ENCODE results near the gene WBP1. TPM values are rescaled to one million over a fixed set of nuclear protein-coding genes. Genes with fewer than 3 reads are reported as not detected.
"Not testable (repeated sequence)": the region's sequence is repeated elsewhere in the genome, so short reads cannot be mapped to it uniquely, and the experiment has no call there.

WBP1 gene
- total RNA-seq, 1 donor from 2014 or later: 50.8 TPM

GRCh38 chr2:74426181-74426758, 32.0 kb upstream of the WBP1 start:
- no peak for DNase-seq (ENCODE audit: extremely low read depth, low read depth, low spot score)

GRCh38 chr2:74427551-74427950, 30.7 kb upstream of the WBP1 start:
- no peak for DNase-seq (ENCODE audit: extremely low read depth, low read depth, low spot score)

DNA sequence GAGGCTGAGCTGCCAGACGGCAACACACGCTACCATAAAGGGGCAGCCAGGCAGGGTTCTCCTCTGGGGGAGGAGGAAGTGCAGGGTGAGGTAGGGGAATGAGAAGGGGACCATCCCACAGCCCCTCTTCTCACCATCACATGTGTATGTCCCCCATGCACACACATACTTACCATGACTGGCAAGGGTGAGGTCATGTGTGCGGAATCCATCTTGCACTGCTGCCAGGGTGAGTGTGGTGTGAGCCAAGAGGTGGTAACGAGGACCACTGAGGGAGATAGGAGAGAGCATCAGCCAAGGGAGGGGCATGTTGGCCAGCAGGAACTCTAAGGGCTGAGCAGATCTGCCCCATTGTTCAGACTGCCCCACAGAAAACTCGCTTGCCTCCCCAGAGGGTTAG, 29.6 kb upstream of the WBP1 start:
- no peak for DNase-seq (ENCODE audit: extremely low read depth, low read depth, low spot score)

DNA sequence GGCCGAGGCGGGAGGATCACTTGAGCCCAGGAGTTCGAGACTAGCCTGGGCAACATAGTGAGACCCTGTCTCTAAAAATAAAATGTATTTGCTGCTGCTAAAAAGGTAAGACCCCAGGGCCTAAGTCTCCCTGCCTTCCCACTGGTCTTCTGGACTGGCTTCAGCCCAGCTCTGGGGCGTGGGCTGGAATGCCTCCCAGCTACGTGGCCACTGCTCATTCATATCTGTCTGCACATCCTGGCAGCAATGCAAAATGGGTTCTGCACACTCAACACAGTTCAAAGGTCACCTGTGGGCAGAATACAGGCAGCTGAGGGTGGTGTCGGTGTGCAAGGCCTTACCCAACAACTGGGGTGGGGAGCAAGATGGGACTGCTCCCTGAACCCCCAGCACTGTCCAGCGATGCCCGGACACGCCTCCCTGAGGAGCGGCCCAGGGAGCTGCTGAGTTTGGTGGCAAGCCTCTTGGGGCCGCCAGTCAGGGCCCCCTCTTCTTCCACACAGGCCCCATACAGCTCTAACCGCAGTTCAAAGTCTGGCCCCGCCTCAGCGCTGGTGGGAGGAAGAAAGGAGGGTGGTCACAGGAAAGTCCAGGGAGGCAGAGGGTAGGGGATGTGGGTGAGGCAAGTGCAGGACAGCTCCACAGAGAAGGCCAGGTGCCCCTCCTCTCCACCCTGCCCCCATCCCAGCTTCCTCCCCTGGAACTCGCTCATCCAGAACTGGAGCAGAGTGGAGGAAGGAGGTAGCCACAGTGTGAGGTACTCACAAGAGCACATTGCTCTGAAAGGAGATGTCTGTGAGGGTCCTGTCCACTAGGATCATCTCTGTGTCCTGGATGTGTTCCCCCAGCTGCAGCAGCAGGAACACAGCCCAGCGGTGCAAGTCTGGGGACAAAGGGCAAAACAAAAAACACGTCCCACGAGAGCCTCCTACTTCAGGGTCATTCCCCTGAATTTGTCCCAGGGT, 28.5 kb upstream of the WBP1 start:
- DNase-seq (ENCODE audit: extremely low read depth, low read depth, low spot score): no peak

DNA sequence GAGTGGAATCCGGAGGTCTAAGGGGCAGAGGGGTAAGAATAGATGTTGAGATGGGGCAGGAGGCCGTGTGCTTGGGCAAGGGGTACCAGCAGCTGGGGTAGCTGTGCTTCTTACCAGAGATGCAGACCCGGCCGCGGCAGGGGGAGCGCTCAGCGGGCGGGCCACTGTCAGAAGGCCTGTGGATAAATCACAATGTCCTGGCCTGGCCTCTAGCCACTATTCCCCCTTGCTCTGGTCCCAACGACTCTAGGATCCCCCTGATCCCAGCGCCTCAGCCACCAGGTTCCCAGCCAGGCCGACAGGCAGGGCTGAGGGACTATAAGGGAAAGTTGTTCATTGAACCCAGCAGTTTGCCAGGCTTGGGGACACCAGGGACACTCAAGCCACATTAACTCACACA, 27.7 kb upstream of the WBP1 start:
- DNase-seq (ENCODE audit: extremely low read depth, low read depth, low spot score): no peak

DNA sequence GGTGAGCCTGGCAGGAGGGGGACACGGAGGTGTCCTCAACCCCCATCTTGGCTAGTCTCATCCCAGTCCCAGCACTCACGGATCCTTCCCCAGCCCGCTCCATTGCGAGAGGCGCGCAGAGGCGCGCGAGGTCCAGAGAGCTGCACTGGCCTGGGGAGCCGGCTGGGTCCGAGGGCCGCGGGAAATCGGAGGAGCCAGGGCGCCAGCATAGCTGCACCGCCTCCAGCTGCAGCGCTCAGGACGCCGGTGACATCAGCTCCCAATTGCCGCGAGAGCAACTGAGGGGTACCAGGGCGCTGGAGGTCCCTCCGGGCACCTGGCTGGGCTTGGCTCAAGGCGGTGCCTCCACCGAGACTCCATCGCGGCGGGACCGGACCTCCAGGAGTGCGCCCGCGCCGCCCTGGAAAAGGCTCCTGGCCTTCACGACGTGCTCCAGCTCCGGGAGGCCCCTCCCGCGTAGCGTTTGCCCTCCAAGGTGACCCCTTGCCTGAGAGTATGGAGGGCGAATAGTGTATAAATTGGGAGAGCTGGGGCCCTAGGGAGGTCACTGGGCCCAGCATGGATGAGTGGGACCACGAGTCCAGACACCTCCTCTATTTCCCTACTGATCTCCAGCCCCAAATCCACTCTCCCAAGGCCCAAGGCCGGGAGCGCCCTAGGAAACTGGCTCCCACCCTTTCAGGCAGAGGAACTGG, 22.0 kb upstream of the WBP1 start:
- no peak for DNase-seq (ENCODE audit: extremely low read depth, low read depth, low spot score)

GRCh38 chr2:74436848-74437695, 21.2 kb upstream of the WBP1 start:
- no peak for DNase-seq (ENCODE audit: extremely low read depth, low read depth, low spot score)

DNA sequence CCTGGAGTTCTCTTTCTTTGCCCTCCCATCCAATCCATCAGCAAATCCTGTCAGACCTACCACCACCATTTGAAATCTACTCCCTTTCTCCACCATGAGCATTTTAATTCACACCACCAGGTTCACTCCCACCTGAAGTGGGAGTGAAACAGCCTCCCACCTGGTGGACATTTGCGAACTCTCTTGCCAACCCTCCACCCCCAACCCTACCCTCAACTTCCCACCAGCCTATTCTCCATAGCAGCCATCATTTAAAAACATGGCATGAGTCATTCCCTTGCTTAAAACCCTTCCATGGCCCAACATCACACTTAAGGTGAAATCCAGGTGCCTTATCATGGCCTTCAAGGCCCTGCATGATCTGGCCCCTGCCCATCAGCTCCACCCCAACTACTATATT, 20.0 kb upstream of the WBP1 start:
- DNase-seq (ENCODE audit: extremely low read depth, low read depth, low spot score): no peak

DNA sequence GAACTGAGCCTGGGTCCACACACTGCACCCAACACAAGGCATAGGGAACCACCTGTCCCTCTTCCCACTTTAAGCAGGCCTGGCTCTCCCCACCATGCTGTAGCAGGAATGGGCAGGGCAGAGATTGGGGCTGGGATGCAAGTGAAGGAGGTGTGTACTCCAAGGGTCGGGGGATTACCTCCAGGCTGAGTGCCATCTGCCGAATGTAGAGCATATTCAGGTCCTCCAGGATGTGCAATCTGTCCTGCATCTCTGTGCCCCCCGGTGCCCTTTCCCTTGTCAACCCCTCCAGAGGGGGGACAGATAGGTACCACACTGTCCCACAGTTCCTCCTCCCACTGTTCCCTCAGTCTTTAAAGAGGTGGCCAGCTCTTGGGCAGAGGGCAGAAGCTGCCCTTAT, 18.9 kb upstream of the WBP1 start:
- no peak for DNase-seq (ENCODE audit: extremely low read depth, low read depth, low spot score)

GRCh38 chr2:74439803-74440377, 18.3 kb upstream of the WBP1 start:
- DNase-seq (ENCODE audit: extremely low read depth, low read depth, low spot score): no peak

DNA sequence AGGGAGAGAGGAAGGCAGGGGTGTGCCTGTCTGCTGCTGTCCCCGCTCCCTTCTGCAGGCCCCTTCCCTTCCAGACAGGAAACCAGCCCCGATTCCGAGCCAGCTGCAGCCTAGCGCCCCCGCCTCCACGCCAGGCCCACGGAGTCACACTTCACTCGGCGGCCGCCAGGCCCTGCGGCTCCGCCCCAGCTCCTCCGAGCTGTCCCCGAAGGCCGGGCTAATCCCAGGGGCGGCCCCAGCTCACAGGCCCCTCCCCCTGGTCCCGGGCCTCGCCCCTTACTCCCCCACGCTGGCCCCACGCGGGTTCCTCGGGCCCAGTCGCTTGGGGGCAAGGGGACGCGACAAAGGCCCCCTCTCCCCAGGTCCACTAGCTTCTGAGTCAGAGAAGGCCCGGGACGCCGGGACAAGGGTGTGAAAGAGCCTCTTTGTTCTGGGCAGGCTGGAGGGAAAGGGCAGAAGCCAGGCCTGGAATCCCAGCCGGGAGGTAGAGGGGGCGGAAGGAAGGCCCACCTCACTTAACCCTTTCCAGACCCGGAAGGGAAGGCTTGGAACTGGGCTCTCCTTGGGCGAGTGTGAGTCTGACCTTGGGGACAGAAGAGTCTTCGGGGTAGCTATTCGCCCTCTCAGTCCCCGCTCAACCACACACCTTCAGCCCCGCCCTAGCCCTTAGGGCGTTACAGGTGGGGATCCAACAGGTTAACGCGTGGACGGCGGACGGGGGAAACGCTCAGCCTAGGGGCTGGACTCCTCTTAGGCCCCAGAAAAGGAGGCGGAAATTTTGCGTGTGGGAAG, 17.7 kb upstream of the WBP1 start:
- DNase-seq (ENCODE audit: extremely low read depth, low read depth, low spot score): no peak

- no peak for DNase-seq (ENCODE audit: extremely low read depth, low read depth, low spot score)
Observed at GRCh38 chr2:74441170-74441689, 17.0 kb upstream of the WBP1 start.

DNA sequence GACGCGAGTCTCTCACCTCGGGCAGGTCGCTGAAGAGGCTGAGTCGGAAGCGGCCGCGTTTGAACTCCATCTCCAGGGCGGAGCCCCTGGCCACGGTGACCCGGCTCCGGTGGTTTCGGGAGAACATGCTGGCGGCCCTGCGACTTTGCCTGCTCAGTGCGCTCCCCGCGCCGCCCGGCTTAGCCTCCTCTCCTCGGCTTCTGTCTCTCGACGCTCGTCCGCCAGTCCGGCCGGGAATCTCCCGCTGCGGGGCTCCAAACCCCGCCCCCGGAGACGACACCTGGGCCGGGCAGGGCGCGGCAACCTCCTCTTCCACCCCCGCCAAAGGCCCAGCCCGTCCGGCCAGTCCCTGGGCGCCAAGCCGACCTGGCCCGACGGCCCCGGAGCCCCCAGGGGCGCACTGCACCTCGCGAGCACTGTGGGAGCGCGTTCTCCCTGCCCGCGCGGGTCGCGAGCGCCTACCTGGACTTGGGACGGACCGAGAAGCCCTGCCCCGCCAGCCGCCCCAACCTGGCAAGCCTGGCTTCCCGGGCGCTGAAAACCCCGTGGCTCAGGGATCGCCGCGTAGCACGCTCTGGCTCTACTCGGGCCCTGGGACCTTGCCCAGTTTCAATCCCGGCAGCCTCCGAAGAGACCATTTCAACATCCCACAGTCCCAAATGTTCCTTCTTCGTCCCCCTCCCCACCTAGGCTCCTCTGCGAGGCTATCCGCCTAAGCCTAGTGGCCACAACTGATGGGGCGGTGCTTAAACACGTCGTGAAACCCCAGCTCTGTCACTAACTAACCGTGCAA, 16.4 kb upstream of the WBP1 start, which contains the start of gene RTKN:
TSS of gene RTKN (minus strand) at position 248 of the 793 bp plus-strand sequence. CDS start at position 127, 121 bp downstream.
- no peak for DNase-seq (ENCODE audit: extremely low read depth, low read depth, low spot score)

DNA sequence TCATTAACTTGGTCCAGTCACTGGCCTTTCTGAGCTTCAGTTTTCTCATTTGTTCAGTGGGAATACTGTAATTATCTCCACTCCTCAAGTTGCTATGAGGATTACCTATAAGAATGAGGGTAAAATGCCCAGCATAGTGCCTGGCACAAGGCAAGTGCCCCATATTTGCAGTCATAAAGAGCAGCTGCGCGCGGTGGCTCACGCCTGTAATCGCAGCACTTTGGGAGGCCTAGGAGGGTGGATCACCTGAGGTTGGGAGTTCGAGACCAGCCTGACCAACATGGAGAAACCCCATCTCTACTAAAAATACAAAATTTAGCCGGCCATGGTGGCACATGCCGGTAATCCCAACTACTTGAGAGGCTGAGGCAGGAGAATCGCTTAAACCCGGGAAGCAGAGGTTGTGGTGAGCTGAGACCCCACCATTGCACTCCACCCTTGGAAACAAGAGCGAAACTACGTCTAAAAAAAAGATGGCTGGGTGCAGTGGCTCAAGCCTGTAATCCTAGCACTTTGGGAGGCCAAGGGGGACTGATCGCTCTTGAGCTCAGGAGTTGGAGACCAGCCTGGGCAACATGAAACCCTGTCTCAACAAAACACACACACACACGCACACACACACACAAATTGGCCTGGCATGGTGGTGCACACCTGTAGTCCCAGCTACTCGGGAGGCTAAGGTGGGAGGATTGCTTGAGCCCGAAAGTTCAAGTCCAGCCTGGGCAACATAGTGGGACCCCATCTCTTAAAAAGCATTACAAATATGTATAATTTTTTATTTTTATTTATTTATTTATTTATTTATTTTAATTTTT, 15.5 kb upstream of the WBP1 start:
- not testable (repeated sequence) for DNase-seq (ENCODE audit: extremely low read depth, low read depth, low spot score)

DNA sequence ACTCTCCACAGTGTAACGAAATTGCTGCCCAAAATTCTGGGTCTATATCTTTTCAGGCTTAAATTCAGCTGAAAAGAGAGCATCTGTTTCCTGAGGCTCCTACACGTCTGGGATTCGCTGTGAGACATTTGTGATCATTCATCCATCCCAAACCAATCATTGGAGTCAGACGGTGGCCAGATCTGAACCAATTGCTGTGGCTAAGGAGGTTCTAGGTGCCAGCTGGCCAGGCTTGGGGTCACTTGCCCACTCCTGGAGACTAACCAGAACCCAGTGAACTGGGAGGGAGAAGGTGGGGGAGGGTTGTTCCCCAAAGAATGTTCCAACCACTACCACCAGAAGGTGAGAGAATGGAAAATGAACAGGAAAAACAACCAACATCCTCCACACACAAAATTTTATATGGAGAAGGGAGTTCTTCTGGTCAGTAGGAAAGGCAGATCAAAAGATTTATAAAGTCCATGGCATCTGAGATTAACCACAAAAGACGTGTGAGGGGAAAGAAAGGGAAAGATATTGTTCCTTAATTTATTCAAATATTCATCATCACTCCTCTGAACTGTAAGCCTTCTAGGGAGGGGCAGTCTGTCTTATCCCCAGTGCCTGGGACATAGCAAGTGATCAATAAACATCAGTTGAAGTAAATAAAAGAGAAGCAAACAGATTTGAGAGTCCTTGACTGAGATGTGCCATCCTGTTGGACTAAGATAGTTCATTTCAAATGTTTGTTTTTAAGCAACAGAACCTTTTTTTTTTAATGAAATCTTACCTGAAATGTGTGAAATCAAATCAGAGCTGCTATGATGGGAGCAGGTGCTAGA, 13.5 kb upstream of the WBP1 start:
- no peak for DNase-seq (ENCODE audit: extremely low read depth, low read depth, low spot score)

DNA sequence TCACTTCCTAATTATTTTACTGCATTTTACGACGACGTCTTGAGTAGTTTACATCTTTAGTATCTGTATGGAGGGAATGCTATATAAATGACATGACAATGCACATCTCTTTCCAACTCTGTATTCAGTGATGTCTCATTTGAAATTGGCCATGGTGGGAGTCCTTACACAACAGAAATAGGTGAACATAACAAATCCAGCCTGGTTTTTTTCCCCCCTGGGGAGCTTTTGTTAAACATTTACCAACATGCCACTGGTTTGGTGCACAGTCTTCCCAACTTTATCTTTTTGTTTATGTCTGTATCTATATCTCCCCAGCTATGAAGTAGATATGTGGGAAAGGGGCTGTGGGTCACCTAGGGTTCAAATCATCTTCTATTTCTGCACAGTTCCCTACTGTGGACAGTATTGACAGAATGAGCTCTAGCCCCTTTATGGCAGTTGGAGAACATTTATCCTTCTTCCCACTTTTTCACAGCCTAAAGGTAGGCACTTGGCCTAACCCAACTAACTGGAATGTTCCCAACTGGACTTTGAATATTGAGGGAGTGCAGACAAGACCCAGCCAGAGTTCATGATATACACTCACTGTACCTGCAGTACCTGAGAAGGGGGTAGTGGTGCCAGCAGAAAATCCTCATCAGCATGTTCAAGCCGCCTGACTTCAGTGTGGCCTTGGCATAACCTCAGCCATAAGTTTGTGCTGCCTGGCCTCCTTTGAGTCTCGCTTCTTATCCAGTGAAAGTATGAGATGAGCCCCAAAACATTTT, 10.8 kb upstream of the WBP1 start:
- DNase-seq (ENCODE audit: extremely low read depth, low read depth, low spot score): no peak
